SK-N-SH treated with all-trans-retinoic acid at 6 μM for 48 hours (cell line): ENCODE measurements around the gene EARS2.

ENCODE experiments used
- ARNTL ChIP-seq: fragments of 450-650 bp; formaldehyde crosslinking; IDR thresholded peaks from 2 replicates; pipeline ENCODE4 v1.5.0; 2020; ENCODE audit warnings: low read depth, mild to moderate bottlenecking, moderate library complexity, borderline replicate concordance
- BACH2 ChIP-seq: fragments of 250-450 bp; sonication (Bioruptor Pico); IDR thresholded peaks from 2 replicates; pipeline ENCODE4 v1.9.0; 2021; ENCODE audit warnings: mild to moderate bottlenecking, borderline replicate concordance
- ESRRG ChIP-seq: fragments of 250-450 bp; sonication (Bioruptor Pico); IDR thresholded peaks from 2 replicates; pipeline ENCODE4 v1.6.1; 2021; ENCODE audit warnings: mild to moderate bottlenecking
- PATZ1 ChIP-seq: fragments of 250-450 bp; sonication (Bioruptor Pico); IDR thresholded peaks from 2 replicates; pipeline ENCODE4 v1.8.0; 2020; ENCODE audit warnings: mild to moderate bottlenecking, moderate library complexity, borderline replicate concordance
- SNAI2 ChIP-seq: fragments of 250-450 bp; sonication (Bioruptor Pico); IDR thresholded peaks from 2 replicates; pipeline ENCODE4 v1.5.0; 2020; ENCODE audit warnings: mild to moderate bottlenecking, moderate library complexity
- ZFP3 ChIP-seq: fragments of 250-450 bp; sonication (Bioruptor Pico); IDR thresholded peaks from 2 replicates; pipeline ENCODE4 v1.5.0; 2020; ENCODE audit warnings: mild to moderate bottlenecking, moderate library complexity

GRCh38 chr16:23482778-23483177 is 74.4 kb downstream of the EARS2 start:
- no peak for TF ChIP-seq SNAI2 (CRISPR knock-in tag)
- TF ChIP-seq PATZ1 (CRISPR knock-in tag): no peak
- no peak for TF ChIP-seq BACH2 (CRISPR knock-in tag)
- TF ChIP-seq ARNTL (CRISPR knock-in tag): no peak
- TF ChIP-seq ZFP3 (CRISPR knock-in tag): no peak
- no peak for TF ChIP-seq ESRRG (CRISPR knock-in tag)
